NCI-H1048 (cell line): Measurements from ENCODE around the gene PFDN4.

Source experiments
- DNase-seq: peaks from one replicate; lab custom pipeline; 2025; lab: John Stamatoyannopoulos, UW

The PFDN4 gene

DNA sequence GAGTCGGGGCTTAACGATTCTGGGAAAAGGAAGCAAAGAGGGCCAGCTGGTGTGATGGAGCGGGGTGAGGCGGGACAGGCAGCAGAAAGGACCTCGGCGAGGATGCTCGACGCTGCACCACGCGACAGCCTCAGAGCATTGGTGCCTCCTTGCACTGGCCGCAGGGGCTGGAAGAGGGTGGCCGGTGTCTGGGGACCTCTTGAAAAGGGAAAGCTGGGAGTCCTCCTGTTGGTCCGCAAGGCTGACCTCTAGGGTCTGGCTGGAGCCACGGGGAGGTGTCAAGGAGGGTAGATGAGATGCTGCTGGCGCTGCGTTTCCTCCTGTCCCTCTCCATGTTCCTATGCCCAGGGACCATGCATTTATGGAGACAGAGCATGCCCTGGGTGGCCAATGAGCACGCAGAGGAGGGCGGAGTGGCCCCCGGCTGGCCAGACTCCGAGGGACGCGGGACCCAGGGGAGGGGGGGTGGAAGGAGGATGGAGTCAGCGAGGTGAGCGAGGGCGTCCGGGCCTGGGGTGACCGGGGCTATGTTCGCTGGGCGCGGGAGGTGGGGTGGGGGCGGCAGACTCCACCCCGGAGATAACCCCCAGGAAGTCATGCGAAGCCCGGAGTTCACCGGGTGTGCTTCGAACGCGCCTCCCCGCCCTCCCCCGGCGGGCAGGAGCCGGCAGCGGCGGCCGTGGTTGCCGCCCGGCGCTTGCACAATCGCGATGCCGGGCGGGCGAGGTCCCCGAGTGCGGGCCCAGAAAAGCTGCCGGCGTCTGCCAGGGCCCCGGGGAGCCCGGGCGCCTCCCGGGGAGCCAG, 34.0 kb upstream of the PFDN4 start, which contains the start of gene CYP24A1:
CYP24A1 (minus strand) TSS at position 334 of the 804 bp plus-strand sequence. CDS start 407 bp downstream, outside the sequence.
- no peak for DNase-seq

DNA sequence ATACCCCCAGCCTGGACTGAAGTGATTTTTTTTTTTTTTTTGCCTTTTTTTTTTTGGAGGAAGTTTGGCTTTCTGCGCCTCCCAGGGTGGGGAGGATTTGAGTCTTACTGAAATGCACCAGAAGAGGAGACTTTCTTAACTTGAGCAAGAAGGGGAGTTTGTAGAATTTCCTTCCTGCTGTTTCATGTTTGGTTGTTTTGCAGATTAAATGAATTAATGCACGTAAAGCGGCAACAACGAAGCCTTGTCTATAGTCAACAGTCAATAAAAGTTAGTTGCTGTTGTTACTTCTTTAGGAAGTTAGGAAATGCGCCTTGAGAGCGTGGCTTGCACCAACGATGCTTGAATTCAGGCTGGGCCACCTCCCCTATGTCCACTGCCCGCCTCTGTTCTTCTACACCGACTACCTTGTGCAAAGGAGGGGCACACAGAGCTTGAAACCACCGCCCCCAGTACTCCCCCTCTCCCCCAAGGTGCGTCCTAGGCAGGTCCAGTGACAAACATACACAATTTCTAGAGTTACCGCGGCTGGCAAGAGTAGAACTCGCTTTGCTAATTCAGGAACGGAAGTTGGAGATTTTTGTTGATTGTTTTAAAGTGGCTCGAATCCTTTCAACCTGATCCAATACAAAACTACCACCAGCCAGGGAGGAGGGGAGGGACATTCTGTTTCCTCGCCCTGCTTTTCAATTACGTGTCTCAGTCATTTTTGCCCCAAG, 33.3 kb upstream of the PFDN4 start:
- DNase-seq: no peak

DNA sequence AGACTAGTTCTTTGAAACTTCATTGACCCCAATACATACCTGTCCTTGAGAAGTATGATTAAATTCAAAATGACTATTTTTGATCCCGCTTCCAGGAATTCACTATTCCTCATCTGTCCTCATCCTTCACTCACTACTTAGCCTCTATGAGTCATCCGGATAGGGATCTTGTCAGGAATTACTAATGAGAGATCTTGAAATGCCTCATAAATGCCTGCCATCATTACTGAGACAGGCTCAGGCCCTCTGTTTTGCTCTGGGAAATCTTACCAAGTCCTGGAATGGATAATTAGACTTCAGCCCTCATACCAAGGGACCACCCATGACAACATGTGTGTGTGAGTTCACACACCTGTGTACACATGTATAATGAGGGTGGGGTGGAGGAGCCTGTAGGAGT, 31.3 kb upstream of the PFDN4 start:
- no peak for DNase-seq

DNA sequence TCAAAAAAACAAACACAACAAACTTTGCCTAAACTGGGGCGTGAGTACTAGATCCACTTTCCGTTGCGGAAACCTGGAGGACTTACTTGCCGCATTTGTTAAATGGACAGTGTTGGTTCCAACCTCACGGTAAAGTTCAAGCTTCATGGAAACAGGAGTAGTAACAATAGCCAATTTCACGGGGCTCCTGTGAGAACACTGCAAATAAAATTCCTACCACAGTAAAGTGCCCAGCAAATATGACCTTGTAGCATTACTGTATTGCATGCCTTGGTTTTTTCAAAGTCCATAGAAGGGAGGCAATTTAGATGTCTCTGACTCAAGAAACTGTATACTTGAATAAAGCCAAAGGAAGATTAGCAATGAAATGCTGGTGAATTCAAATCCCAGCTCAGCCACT, 30.5 kb upstream of the PFDN4 start:
- DNase-seq: no peak

DNA sequence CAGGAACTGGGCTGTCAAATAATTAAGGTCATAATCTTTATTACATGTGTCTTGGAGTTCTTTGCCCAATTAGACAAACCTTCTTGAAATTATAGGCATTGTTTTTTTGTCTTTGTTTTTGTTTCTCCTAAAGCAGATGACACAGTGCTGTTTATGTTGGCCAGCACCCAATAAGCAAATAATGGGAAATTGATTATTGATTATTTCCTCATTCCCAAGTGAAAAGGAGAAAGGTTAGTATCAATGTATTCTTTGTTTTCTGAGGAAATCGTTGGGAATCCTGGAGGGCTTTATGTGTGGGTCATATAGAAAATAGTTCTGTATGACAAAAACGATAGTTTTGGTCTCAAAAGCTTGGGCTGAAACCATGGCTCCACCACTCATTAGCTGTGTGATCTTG, 29.6 kb upstream of the PFDN4 start:
- DNase-seq: no peak

DNA sequence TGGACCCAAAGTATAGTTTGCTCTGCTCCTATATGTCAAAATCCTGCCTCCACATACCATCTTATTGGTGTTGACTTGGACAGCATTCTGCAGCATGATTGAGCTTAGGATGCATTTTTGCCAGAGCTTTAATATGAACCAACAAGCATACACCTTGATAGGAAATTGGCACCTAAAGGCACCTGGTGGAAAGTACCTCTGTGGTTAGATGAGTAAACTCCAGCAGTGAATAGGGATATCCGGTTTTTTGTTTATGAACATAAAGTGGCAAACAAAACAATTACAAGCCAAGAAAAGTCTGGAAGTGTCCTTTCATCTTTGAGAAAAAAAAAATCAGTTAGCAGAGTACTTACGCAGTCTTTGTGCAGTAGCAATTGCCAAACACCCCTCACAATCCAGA, 27.9 kb upstream of the PFDN4 start:
- DNase-seq: no peak

DNA sequence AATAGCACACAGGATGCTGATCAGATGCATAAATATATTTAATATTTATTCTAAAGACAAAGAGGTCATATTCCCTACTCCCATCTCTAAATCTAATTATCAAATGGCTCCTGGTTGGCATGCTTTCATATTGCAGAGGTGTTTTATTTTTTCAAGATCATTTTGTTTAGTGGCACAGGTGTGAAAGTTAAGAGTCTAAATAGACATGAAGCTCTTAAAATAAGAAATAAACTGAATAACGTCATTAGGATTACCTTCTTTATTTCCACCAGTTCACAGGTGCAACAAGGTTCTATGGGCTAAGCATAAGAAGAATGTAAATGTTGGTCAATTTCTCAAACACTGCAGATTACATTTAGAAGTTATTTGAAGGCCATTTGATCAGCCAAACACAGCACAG, 27.0 kb upstream of the PFDN4 start:
- no peak for DNase-seq

DNA sequence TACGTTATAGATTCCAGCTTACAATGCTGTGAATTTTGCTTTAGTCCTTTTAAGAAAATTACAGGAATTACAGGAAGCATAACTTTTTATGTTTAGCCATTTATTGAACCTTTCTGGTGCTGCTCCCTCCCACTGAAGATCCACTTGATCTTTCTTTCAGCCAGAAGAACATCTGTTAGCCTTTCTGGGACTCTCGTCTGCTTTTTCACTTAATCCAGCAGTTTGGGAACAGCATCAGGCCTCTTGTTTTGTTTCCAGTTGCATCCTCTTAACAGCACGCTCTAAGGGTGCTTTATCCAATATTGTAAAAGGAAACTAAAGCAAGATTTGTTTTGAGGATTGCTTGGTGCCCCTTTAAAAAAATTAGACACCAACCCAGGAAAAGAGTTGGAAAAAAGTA, 23.8 kb upstream of the PFDN4 start:
- no peak for DNase-seq

DNA sequence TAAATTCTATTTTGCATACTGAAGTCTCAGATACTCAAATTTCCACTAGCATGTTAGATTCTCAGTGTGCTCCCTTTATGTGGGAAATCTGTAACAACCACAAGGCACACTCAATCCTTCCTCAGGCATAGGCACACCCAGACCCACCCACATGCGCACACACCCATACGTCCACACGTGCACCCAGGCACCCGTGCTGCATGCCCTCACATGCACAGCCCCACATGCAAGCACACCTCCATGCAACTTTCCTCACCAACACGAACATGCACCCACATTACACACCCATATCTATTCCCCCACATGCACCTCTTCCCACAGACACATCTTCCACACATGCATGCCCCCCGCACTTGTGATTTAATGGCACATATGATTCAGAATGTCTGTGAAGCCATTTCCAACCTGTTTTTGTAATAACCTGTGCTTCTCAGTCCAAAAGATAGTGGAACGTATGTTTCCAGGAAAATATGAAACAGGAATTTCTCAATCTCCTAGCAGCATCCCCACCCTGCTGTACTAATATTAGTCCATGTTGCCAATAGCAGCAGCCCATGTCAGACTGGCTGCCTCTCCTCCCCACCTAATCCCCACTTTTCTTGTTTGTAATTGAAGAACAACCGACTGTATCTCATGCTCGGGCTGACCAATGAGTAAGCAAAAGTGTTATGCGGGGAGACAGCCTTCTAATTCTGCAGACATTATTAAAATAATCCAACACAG, 22.8 kb upstream of the PFDN4 start:
- DNase-seq: no peak

DNA sequence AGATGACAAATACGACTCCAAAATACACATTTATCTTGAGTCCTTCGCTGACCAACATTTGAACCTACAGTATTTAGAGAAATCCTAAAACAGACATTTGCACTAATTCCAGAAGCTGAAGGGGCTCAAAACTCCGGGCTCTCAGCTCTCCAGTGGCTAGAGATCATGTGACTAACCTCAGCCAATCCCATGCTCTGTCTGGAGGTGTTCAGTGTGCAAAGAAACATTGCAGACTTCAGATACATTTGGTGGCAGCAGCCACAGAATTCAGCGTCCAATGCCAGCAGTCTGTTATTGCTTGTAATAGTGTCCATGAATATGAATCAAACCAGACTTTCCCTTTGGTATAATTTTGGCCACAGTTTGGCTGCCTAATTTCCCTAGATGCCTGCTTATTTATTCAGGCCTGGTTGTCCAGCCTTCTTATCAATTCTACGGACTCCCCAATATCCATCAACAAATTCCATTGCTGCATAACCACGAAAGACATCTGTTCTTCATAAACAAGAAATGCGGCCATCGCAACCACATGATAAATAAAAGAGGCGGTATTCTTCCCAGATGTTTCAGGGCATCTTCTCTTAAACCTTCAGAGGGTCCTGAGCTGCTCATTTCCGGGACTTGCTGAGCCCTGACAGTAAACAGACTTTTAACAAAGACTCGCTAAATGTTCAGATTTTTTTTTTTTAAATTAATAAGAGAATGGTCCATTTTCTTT, 19.6 kb upstream of the PFDN4 start:
- DNase-seq: no peak

DNA sequence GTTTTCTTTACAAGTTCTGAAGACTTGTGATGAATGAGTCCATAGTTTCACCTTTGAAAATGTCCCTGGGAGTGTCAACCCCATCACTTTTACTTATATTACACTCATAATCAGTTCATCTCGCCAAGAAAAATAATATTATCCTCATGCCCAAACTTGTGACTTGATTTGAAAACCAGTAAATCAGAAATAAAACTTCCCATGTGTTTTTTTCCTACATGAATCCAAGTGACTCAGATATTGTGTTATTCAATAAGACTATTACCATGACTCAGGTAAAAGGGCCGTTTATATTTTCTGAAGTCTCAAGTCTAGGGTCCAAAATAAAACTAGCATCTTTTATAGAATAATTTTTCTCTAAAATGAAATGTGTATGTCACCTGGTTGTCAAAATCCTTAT, 18.3 kb upstream of the PFDN4 start:
- no peak for DNase-seq

DNA sequence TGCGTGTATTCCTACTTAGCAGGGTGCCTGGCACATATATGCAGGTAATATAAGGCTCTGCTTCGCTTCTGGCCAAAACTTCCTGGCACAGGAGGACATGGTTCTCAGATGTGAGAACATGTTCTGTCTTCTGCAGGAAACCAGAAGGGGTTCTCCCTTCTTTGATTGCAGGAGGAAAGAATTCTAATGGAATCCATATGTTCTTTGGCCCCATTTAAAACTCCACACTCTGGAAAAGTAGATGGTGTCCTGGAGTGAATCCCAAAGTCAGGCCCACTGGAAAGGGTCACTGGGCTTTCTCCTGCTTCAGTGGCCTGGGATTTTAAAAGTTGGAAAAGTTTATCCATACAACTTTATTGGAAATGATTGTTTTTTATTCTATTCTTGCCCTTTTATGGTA, 17.7 kb upstream of the PFDN4 start:
- no peak for DNase-seq

DNA sequence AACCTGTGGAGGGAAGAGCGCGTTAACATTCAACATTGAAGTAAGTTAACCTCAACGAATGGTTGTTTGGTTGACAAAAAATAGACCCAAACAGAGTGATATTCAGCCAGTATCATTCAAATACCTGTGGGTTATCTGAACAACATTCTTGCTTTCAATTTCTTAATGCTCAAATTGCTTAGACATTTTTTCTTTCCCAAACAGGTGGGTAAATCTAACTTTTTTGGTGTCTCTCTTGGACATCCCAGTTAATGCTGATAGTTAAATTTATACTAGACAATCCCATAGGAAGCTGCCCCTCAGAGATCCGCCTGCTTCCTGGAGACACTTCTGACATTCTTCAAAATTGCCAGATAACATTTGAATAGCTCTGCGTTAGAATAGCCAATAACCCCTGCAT, 14.1 kb upstream of the PFDN4 start:
- DNase-seq: no peak

DNA sequence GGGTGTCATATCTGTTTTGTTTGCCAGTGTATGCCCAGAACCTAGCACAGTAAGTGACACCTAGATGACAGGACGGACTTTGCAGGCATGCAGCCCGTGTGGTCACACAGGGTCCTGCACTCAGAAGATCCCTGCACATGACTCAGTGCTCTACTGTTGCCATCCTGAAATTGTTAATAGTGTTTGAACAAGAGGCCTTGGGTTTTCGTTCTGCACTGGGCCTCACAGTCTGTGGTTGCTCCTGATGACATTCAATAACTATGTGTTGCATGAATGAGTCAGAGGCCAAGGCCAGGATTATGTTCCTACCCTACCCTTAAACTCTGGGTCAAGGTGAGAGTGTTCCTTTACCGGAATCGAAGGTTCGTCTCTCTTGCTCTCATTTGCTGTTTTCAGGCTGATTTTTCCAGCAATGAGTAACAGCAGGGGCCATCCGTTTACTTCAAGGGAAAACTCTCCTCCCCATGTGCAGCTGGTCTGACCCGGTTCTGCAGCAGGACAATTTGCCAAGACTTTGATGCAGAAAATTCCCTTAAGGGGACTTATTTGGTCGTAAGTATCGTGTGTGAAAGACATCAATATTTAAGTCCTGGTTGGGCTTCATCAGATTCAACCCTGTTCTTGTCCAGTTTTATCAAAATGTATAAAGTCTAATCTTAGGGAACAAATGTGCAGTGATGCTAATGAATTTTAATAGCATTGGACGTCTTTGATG, 13.0 kb upstream of the PFDN4 start:
- DNase-seq: no peak

DNA sequence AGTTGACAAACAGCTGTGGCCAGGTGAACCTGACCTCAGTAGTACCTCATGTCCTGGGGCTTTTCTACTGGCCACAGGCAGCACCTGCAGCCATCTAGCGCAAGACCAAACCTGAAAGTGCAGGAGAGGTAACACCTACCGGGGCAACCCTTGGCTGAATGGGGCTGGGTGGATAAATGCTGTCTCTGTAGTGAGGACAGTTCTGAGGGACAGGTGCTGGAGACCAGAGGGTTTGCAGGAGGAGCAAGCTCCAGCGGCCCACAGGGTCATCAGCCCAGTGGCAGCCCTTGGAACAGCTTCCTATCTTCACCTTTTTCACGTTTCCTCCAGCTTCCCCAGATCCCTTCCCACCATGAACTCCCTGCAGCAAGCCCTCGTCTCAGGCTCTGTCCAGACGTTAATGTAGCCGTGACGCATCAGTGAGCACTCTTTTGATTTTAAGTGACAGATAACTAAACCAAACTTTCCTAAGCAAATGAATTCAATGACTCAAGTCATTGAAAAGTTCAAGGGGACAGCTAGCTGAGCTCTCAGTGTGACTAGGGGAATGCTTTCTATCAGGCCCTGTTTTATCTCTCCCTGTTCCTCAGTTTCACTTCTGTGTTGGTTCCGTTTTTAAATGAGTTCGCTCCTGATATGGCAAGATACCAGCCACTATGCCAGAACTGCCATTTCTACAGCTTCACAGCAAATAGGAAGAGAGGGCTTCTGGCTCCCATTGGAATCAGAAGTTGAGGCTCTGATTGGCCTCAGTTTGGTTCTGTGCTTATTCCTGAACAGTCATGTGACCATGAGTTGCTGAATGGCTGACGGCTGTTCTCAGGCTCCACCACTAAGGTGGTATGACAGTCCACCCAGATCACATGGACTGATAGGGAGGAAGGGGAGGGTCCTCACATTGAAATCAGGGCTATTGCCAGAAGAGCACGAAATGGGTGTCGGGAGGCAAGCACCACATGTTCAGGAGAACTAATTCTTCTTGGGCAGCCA, 12.1 kb upstream of the PFDN4 start:
- no peak for DNase-seq

DNA sequence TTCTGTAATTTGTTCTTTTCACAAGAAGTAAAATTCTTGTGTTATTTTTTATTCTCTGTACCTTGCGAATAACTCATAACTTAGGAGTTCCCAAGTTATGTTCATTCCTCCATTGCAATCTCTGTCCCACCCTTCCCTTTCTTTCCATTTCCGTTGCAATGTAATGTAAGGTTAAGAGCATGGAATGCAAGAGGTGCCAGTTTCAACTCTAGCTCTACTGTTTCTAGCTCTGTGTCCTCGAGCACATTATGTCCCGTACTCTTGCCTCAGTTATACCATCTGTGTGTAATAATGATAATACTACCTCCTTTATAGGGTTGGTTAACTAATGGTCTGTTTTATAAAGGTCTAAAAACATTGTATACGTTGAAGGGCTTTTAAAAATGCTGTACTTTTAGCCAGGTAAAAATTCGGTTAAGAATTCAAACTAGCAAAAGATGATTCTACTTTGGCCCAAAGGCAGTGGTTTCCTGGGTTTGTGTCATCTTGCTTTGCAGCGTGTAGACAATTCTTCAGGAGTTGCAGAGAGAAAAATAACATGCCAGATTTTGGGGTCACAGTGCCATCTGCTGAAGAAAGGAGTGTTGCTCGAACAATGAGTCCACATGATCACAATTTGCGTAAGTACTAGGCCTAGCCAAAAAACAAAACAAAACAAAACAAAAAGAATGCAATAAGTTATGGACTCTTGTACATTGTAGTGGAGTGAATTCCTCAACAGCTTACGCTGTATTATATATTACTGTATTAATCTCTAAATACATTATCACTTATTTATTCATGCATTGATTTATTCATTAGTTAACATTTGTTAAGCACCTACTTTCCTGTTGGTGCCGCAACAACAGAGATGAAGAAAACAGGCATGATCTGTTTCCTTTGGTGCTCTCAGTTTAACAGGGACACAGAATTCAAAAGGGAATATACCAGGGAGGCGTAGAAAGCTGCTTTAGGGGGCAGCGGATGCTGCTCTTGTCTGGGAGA, 10.0 kb upstream of the PFDN4 start:
- DNase-seq: no peak

DNA sequence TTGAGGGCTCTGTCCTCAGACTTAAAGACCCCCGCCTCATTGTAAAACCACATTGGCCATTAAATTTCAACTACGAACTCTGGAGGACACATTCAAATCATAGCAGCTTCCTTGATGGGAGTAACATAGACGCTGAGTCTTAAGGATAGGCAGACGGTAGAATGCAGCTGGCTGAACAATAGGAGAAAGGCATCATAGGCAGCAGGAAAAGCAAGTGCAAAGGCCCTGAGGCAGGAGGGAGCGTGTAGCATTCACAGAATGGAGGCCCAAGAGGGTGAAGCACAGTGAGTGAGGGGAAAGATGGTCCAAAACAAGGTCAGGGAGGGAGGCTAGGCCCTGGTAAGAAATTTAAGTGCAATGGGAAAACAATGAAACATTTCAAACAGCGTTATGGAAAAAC, 8.6 kb upstream of the PFDN4 start:
- no peak for DNase-seq

DNA sequence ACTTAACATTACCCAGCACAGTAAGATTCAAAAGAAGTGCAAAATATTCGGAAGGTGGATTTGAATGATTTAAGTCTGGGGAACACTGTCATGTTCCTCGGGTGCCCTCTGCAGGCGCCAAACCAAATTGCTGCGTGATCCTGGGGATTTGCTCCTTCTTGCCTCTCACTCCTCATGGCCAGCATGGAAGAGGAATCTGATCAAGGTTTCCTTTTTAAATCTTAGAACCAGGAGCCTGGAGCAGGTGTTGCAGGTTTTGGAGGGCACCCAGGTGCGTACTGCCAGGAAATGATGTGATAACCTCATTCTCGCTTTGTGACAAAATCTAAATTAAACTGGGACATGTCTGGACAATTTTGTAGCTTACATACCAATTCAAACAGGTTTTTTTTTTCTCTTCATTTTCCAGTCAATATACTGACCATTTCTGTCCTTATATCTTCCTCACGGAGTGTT, 8.1 kb upstream of the PFDN4 start:
- DNase-seq: no peak
